Measurements from ENCODE around the gene PRM3. TPM values are rescaled to one million over a fixed set of nuclear protein-coding genes. Genes with fewer than 3 reads are reported as not detected.
"Not testable (repeated sequence)": the region's sequence is repeated elsewhere in the genome, so short reads cannot be mapped to it uniquely, and the experiment has no call there.

Gene PRM3
- total RNA-seq, 6 experiments from 2014 or later, result not detected

GRCh38 chr16:11291091-11291703 is 17.8 kb upstream of the PRM3 start:
- no peak for TF ChIP-seq CTCF (IDR thresholded peaks at IDR 0.05)
- Mint-ChIP-seq H3K9me3 (no peaks in the 10 kb centered on the region; the same call in 1 of the 2 replicates), H3K36me3 (ENCODE audit: low read depth) (no peaks in the 10 kb centered on the region), H3K27me3 (ENCODE audit: insufficient read depth) (peaks cover 32% of the 10 kb centered on the region), H3K4me3 (no peak overlapping the region), H3K4me1 (ENCODE audit: low read depth) (peaks cover 6% of the 10 kb centered on the region; the same call in 1 of the 2 replicates), H3K27ac (no peak overlapping the region)
- DNase-seq, result no peak

GRCh38 chr16:11290102-11290893 is 16.9 kb upstream of the PRM3 start:
- DNase-seq, result no peak
- H3K27me3 Mint-ChIP-seq (ENCODE audit: insufficient read depth), result peaks cover 32% of the 10 kb centered on the region
- H3K4me1 Mint-ChIP-seq (ENCODE audit: low read depth), result peaks cover 6% of the 10 kb centered on the region; the same call in 1 of the 2 replicates
- H3K36me3 Mint-ChIP-seq (ENCODE audit: low read depth), result no peaks in the 10 kb centered on the region
- no peak overlapping the region for H3K4me3 Mint-ChIP-seq
- no peak for TF ChIP-seq CTCF (IDR thresholded peaks at IDR 0.05)
- no peaks in the 10 kb centered on the region; the same call in 1 of the 2 replicates for H3K9me3 Mint-ChIP-seq
- H3K27ac Mint-ChIP-seq, result no peak overlapping the region

GRCh38 chr16:11289696-11290095 is 16.3 kb upstream of the PRM3 start:
- not testable (repeated sequence) for H3K36me3 Mint-ChIP-seq (ENCODE audit: low read depth); H3K27ac Mint-ChIP-seq; H3K4me3 Mint-ChIP-seq; H3K4me1 Mint-ChIP-seq (ENCODE audit: low read depth); DNase-seq; H3K9me3 Mint-ChIP-seq
- peaks cover 36% of the 10 kb centered on the region for H3K27me3 Mint-ChIP-seq (ENCODE audit: insufficient read depth)

GRCh38 chr16:11289202-11289601 is 15.8 kb upstream of the PRM3 start:
- Mint-ChIP-seq H3K36me3 (ENCODE audit: low read depth) (no peaks in the 10 kb centered on the region), H3K27me3 (ENCODE audit: insufficient read depth) (peaks cover 40% of the 10 kb centered on the region), H3K4me3 (no peak overlapping the region), H3K9me3 (no peaks in the 10 kb centered on the region; the same call in 1 of the 2 replicates), H3K27ac (no peak overlapping the region), H3K4me1 (ENCODE audit: low read depth) (no peaks in the 10 kb centered on the region)
- no peak for DNase-seq
- TF ChIP-seq CTCF (IDR thresholded peaks at IDR 0.05), result no peak

- H3K9me3 Mint-ChIP-seq, result no peaks in the 10 kb centered on the region; the same call in 1 of the 2 replicates
- H3K4me1 Mint-ChIP-seq (ENCODE audit: low read depth), result no peaks in the 10 kb centered on the region
- DNase-seq, result no peak
- peaks cover 37% of the 10 kb centered on the region for H3K27me3 Mint-ChIP-seq (ENCODE audit: insufficient read depth)
- H3K36me3 Mint-ChIP-seq (ENCODE audit: low read depth), result no peaks in the 10 kb centered on the region
- no peak for TF ChIP-seq CTCF (IDR thresholded peaks at IDR 0.05)
- H3K4me3 Mint-ChIP-seq, result no peak overlapping the region
- no peak overlapping the region for H3K27ac Mint-ChIP-seq
These were observed 12.4 kb upstream of the PRM3 start for GRCh38 chr16:11285842-11286241.

- TF ChIP-seq CTCF (IDR thresholded peaks at IDR 0.05), result no peak
- Mint-ChIP-seq H3K36me3 (ENCODE audit: low read depth) (no peaks in the 10 kb centered on the region), H3K4me3 (no peak overlapping the region), H3K27me3 (ENCODE audit: insufficient read depth) (peaks cover 30% of the 10 kb centered on the region), H3K4me1 (ENCODE audit: low read depth) (no peaks in the 10 kb centered on the region), H3K9me3 (no peaks in the 10 kb centered on the region; the same call in 1 of the 2 replicates), H3K27ac (no peak overlapping the region)
- DNase-seq, result no peak
These were observed 10.4 kb upstream of the PRM3 start for GRCh38 chr16:11283820-11284248.
